CD8-positive, alpha-beta memory T cell (primary cell): Measurements from ENCODE around the gene COG8. TPM values are rescaled to one million over a fixed set of nuclear protein-coding genes. Genes with fewer than 3 reads are reported as not detected.
"Not testable (repeated sequence)": the region's sequence is repeated elsewhere in the genome, so short reads cannot be mapped to it uniquely, and the experiment has no call there.

Experiments
- CTCF ChIA-PET: fragments of 350-600 bp; sonication (Branson Sonifier 250); formaldehyde crosslinking; loops from one replicate; lab custom pipeline; 2021; ENCODE audit warnings: antibody characterized with exemption; lab: Charles Lee
- POLR2A ChIA-PET: fragments of 350-600 bp; sonication (Branson Sonifier 250); formaldehyde crosslinking; loops from one replicate; lab custom pipeline; 2021; ENCODE audit warnings: antibody characterized with exemption; lab: Charles Lee
- DNase-seq, 5 donors: peaks; one replicate each; pipeline versions ENCODE4 v3.0.0 to v3.0.0-alpha.2; 2020 to 2022; ENCODE audit warnings: mixed read lengths in 1 of 5
- H3K27ac ChIP-seq: one replicate; pipeline ENCODE4 v1.7.0; 2013; ENCODE audit warnings: low read depth, mild to moderate bottlenecking, low read length, moderate library complexity
- H3K27me3 ChIP-seq: 2 replicates; pipeline ENCODE4 v1.7.0; 2013; ENCODE audit warnings: low read length, mild to moderate bottlenecking; ENCODE audit not compliant: insufficient read depth, poor library complexity, severe bottlenecking
- H3K36me3 ChIP-seq: 2 replicates; pipeline ENCODE4 v1.7.0; 2013; ENCODE audit warnings: mild to moderate bottlenecking, low read length, moderate library complexity; ENCODE audit not compliant: insufficient read depth
- H3K4me1 ChIP-seq: 2 replicates; pipeline ENCODE4 v1.7.0; 2013; ENCODE audit warnings: mild to moderate bottlenecking, low read length, moderate library complexity; ENCODE audit not compliant: insufficient read depth
- H3K4me3 ChIP-seq: 2 replicates; pipeline ENCODE4 v1.7.0; 2013; ENCODE audit warnings: mild to moderate bottlenecking, low read length
- H3K9me3 ChIP-seq: 2 replicates; pipeline ENCODE4 v1.7.0; 2013; ENCODE audit warnings: mild to moderate bottlenecking, low read length
- H3K27ac Mint-ChIP-seq, 8 donors: one replicate each; pipeline ENCODE4 v1.8.0; 2020 to 2021; ENCODE audit warnings: mixed read lengths in 8 of 8, mild to moderate bottlenecking in 6 of 8, inconsistent platforms in 3 of 8, moderate library complexity in 3 of 8
- H3K27me3 Mint-ChIP-seq, 2 donors: one replicate each; pipeline ENCODE4 v1.8.0; 2020 to 2021; ENCODE audit warnings: mixed read lengths in 2 of 2, mild to moderate bottlenecking in 1 of 2, moderate library complexity in 1 of 2
- H3K36me3 Mint-ChIP-seq, 3 donors: one replicate each; pipeline ENCODE4 v1.8.0; 2020 to 2021; ENCODE audit warnings: mixed read lengths in 3 of 3, inconsistent platforms in 1 of 3, mild to moderate bottlenecking in 1 of 3
- H3K4me1 Mint-ChIP-seq, 3 donors: one replicate each; pipeline ENCODE4 v1.8.0; 2020 to 2021; ENCODE audit warnings: mixed read lengths in 3 of 3, inconsistent platforms in 1 of 3, mild to moderate bottlenecking in 1 of 3
- H3K4me3 Mint-ChIP-seq, 7 donors: one replicate each; pipeline ENCODE4 v1.8.0; 2020 to 2021; ENCODE audit warnings: mixed read lengths in 7 of 7, mild to moderate bottlenecking in 6 of 7, moderate library complexity in 4 of 7, inconsistent platforms in 2 of 7
- H3K9me3 Mint-ChIP-seq, 5 donors: one replicate each; pipeline ENCODE4 v1.8.0; 2020 to 2022; ENCODE audit warnings: mixed read lengths in 5 of 5, mild to moderate bottlenecking in 3 of 5, moderate library complexity in 2 of 5, inconsistent platforms in 1 of 5
- polyA plus RNA-seq: library from polyadenylated mRNA; unstranded; fragments of 300-500 nt; fragmentation: Illumina TruSeq; gene quantifications from one replicate; pipeline ENCODE4 v1.2.3, GENCODE V29; 2021
- total RNA-seq, 2 experiments: library from RNA; stranded (reverse); gene quantifications; one replicate each; pipeline ENCODE4 v1.2.3, GENCODE V29; 2021

Gene COG8
- total and polyA plus RNA-seq, 3 experiments from 2014 or later: 38.1 to 42.3 (median 40.0) TPM

DNA sequence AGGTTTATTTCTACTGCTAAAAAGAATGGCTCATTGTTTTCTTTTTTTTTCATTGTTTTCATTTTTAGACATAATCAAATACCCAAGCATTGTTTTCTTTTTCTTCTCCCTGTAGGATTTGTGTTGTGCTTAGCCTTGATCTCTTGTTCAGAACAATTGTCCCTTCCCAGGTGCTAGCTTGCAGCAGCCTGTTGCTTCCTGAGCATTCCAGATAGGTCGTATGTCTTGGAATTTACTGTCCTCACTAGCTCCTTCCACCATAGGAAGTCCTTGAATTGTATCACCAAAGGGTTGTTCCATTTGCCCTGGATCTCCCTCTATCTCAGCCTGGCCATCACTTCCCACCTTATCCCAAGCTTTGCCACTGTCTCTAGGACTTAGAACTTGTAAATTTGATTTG, 38.2 kb downstream of the COG8 start:
- peaks cover 4% of the 10 kb centered on the region for H3K36me3 ChIP-seq
- H3K9me3 ChIP-seq: no peaks in the 10 kb centered on the region
- H3K4me3 ChIP-seq: no peak overlapping the region
- H3K27me3 Mint-ChIP-seq: no peaks in the 10 kb centered on the region
- peaks cover 0 to 38% (median 8%) of the 10 kb centered on the region in 3 donors for H3K36me3 Mint-ChIP-seq
- no peak for DNase-seq
- no peak overlapping the region for H3K27ac ChIP-seq
- ChIA-PET POLR2A (no interaction called here), CTCF (interaction anchor here (1.1 kb wide), 1 partner anchor 39 kb away, joined by 3 read pairs; no protein-coding TSS in a partner anchor)
- no peak overlapping the region for H3K27ac Mint-ChIP-seq
- no peaks in the 10 kb centered on the region for H3K9me3 Mint-ChIP-seq
- H3K4me3 Mint-ChIP-seq: no peak overlapping the region
- H3K27me3 ChIP-seq: no peaks in the 10 kb centered on the region
- no peaks in the 10 kb centered on the region for H3K4me1 ChIP-seq
- H3K4me1 Mint-ChIP-seq: no peaks in the 10 kb centered on the region

DNA sequence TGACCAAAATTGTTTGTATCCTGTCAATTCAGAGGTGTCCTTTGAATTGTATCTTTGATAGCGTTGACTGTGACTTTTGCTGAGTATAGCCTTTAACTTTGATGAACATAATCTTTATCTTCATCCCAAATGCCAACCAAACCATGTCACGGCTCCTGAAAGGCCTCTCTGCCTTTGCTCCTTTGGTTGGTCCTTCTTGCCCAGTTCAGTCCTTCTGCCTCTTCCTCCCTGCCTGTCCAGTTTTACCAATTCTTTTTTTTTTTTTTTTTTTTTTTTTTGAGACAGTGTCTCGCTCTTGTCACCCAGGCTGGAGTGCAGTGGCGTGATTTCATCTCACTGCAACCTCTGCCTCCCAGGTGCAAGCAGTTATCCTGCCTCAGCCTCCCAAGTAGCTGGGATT, 41.1 kb downstream of the COG8 start:
- no peak for DNase-seq
- ChIA-PET CTCF (no interaction called here), POLR2A (no interaction called here)
- H3K9me3 ChIP-seq: no peaks in the 10 kb centered on the region
- no peak overlapping the region for H3K4me3 ChIP-seq
- Mint-ChIP-seq H3K9me3 (no peaks in the 10 kb centered on the region), H3K27me3 (no peaks in the 10 kb centered on the region), H3K4me1 (no peaks in the 10 kb centered on the region), H3K27ac (peak overlapping the region in 1 of 8 donors; percentile 51), H3K4me3 (no peak overlapping the region), H3K36me3 (peaks cover 0 to 40% (median 3%) of the 10 kb centered on the region in 3 donors)
- no peaks in the 10 kb centered on the region for H3K27me3 ChIP-seq
- H3K36me3 ChIP-seq: peaks cover 4% of the 10 kb centered on the region
- H3K4me1 ChIP-seq: no peaks in the 10 kb centered on the region
- H3K27ac ChIP-seq: no peak overlapping the region

DNA sequence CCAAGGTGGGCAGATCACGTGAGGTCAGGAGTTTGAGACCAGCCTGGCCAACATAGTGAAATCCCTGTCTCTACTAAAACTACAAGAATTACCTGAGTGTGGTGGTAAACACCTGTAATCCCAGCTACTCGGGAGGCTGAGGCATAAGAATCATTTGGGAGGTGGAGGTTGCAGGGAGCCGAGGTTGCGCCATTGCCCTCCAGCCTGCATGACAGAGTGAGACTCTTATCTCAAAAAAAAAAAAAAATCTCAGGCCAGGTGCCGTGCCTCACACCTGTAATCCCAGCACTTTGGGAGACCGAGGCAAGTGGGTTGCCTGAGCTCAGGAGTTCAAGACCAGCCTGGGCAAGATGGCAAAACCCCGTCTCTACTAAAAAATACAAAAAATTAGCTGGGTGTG, 42.6 kb downstream of the COG8 start:
- H3K4me1 ChIP-seq, H3K27me3 ChIP-seq, H3K9me3 ChIP-seq, H3K27me3 Mint-ChIP-seq, H3K4me3 ChIP-seq, H3K9me3 Mint-ChIP-seq, H3K27ac ChIP-seq, CTCF ChIA-PET, DNase-seq, H3K36me3 ChIP-seq, H3K4me1 Mint-ChIP-seq, H3K4me3 Mint-ChIP-seq: not testable (repeated sequence)
- POLR2A ChIA-PET: interaction anchor here (0.6 kb wide), 1 partner anchor 969 kb away, joined by 4 read pairs; no protein-coding TSS in a partner anchor
- H3K27ac Mint-ChIP-seq: peak overlapping the region in 1 of 8 donors; percentile 30
- H3K36me3 Mint-ChIP-seq: peaks cover 0 to 36% (median 3%) of the 10 kb centered on the region in 3 donors

DNA sequence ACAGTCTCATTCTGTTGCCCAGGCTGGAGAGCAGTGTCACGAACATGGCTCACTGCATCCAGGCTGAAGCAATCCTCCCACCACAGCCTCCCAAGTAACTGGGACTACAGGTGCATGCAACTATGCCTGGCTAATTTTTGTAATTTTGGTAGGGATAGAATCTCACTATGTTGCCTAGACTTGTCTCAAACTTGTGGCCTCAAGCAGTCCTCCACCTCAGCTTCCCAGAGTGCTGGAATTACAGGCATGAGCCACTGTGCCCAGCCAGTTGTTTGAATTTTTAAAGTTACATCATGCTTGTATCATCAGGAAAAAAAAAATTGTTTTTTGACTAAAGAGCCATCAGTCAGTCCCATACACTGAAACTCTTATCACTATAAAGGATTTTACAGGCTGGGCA, 45.3 kb downstream of the COG8 start:
- Mint-ChIP-seq H3K27ac (peak overlapping the region in 1 of 8 donors; percentile 3), H3K27me3 (no peaks in the 10 kb centered on the region), H3K9me3 (no peaks in the 10 kb centered on the region), H3K36me3 (peaks cover 0 to 21% (median 0%) of the 10 kb centered on the region in 3 donors), H3K4me1 (no peaks in the 10 kb centered on the region), H3K4me3 (no peak overlapping the region)
- Histone ChIP-seq H3K4me3 (no peak overlapping the region), H3K27ac (no peak overlapping the region), H3K36me3 (no peaks in the 10 kb centered on the region), H3K27me3 (no peaks in the 10 kb centered on the region), H3K4me1 (no peaks in the 10 kb centered on the region), H3K9me3 (no peaks in the 10 kb centered on the region)
- ChIA-PET POLR2A (no interaction called here), CTCF (no interaction called here)
- no peak for DNase-seq

DNA sequence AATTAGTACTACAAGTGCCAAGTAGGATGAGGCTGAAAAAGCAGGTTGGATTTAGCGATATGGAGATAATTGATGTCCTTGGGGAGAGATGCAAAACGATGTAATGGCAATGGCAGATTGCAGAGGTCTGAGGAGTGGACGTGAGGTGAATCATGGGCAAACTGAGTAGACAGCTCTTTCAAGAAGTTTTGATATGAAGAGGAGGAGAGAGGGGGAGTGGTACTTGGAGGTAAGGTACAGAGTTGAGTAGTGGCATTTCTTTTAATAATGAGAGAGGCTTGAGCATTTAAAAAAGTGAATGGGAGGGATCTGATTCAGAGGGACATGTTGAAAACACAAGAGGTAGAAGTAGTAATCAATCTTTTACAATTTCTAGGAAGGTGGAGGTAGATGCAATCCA, 46.0 kb downstream of the COG8 start:
- Histone ChIP-seq H3K27ac (no peak overlapping the region), H3K36me3 (no peaks in the 10 kb centered on the region), H3K27me3 (no peaks in the 10 kb centered on the region), H3K4me1 (no peaks in the 10 kb centered on the region), H3K9me3 (no peaks in the 10 kb centered on the region), H3K4me3 (no peak overlapping the region)
- H3K36me3 Mint-ChIP-seq: peaks cover 0 to 22% (median 0%) of the 10 kb centered on the region in 3 donors
- DNase-seq: no peak
- H3K4me1 Mint-ChIP-seq: no peaks in the 10 kb centered on the region
- H3K4me3 Mint-ChIP-seq: no peak overlapping the region
- no peaks in the 10 kb centered on the region for H3K27me3 Mint-ChIP-seq
- ChIA-PET CTCF (no interaction called here), POLR2A (no interaction called here)
- H3K9me3 Mint-ChIP-seq: no peaks in the 10 kb centered on the region
- H3K27ac Mint-ChIP-seq: peak overlapping the region in 4 of 8 donors; percentile 2 to 62 (median 22)

DNA sequence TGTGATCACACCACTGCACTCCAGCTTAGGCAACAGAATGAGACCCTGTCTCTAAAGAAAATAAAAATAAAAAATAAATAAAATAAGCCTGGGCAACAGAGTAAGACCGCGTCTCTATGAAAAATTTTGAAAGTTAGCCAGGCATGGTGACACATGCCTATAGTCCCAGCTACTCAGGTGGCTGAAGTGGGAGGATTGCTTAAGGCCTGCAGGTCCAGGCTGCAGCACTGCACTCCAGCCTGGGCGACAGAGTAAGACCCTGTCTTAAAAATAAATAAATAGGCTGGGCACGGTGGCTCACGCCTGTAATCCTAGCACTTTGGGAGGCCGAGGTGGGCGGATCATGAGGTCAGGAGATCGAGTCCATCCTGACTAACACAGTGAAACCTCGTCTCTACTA, 47.7 kb downstream of the COG8 start:
- H3K4me3 Mint-ChIP-seq, H3K4me1 Mint-ChIP-seq, H3K4me1 ChIP-seq, H3K9me3 Mint-ChIP-seq, CTCF ChIA-PET, H3K4me3 ChIP-seq, H3K27ac ChIP-seq, H3K27me3 Mint-ChIP-seq, DNase-seq, H3K27ac Mint-ChIP-seq, H3K36me3 ChIP-seq, H3K9me3 ChIP-seq, H3K27me3 ChIP-seq: not testable (repeated sequence)
- peaks cover 0 to 22% (median 1%) of the 10 kb centered on the region in 3 donors for H3K36me3 Mint-ChIP-seq
- POLR2A ChIA-PET: interaction anchor here (0.7 kb wide), 1 partner anchor 418 kb away, joined by 3 read pairs; no protein-coding TSS in a partner anchor

DNA sequence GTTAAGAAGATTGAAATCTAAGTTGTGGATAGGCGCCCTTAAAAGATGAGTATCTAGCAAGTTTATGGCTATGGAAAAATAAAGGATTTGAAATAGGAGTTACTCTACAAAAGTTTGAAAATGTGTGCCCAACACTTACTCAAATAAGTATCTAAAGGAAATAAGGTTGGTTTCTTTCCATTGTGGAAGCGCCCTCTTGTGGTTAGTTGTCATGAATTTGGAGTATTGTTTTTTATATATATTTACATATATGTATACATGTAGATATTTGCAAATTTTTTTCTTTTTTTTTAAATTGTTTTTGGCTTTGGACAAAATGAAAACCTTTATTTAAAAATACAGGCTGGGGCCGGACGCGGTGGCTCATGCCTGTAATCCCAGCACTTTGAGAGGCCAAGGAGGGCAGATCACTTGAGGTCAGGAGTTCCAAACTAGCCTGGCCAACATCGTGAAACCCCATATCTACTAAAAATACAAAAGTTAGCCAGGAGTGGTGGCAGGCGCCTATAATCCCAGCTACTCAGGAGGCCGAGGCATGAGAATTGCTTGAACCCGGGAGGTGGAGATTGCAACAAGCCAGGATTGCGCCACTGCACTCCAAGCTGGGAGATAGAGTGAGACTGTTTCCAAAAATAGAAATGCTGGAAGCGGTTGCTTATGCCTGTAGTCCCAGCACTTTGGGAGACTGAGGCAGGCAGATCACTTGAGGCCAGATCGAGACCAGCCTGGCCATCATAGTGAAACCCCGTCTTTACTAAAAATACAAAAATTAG, 52.2 kb downstream of the COG8 start:
- ChIA-PET CTCF (interaction anchor here (0.7 to 9.0 kb wide), 6 partner anchors 20 to 154 kb away, joined by 3 to 159 read pairs (median 4); partner anchors contain the start of genes CHTF8, UTP4 and VPS4A), POLR2A (interaction anchor here (0.6 kb wide), 1 partner anchor 839 kb away, joined by 3 read pairs; the partner anchor contains the start of gene SMPD3)
- no peak overlapping the region for H3K4me3 Mint-ChIP-seq
- no peaks in the 10 kb centered on the region for H3K27me3 Mint-ChIP-seq
- DNase-seq: peak in 4 of 5 donors; percentile 7 to 56 (median 36)
- Histone ChIP-seq H3K9me3 (no peaks in the 10 kb centered on the region), H3K27me3 (no peaks in the 10 kb centered on the region), H3K4me3 (no peak overlapping the region), H3K4me1 (no peaks in the 10 kb centered on the region), H3K27ac (no peak overlapping the region), H3K36me3 (no peaks in the 10 kb centered on the region)
- H3K4me1 Mint-ChIP-seq: peaks cover 0 to 3% (median 2%) of the 10 kb centered on the region in 3 donors
- H3K27ac Mint-ChIP-seq: peak overlapping the region in 2 of 8 donors; percentile 3 to 20
- peaks cover 0 to 30% (median 6%) of the 10 kb centered on the region in 3 donors for H3K36me3 Mint-ChIP-seq
- no peaks in the 10 kb centered on the region for H3K9me3 Mint-ChIP-seq

DNA sequence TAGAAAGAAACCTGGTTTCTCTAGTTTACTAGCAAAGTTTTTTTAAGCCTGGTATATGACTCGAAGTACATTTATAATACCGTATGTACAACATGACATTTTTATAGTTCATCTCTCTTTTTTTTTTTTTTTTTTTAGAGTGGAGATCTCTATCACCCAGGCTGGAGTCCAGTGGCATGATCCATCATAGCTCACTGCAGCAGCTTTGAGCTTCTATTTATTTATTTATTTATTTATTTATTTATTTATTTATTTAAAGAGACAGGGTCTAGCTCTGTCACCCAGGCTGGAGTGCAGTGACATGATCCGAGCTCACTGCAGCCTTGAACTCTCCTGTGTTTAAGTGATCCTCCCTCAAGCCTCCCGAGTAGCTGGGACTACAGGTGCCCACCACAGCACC, 54.1 kb downstream of the COG8 start:
- no peaks in the 10 kb centered on the region for H3K4me1 ChIP-seq
- no peak overlapping the region for H3K27ac ChIP-seq
- no peak overlapping the region for H3K4me3 ChIP-seq
- CTCF ChIA-PET: interaction anchor here (0.7 to 9.0 kb wide), 5 partner anchors 11 to 162 kb away, joined by 4 to 159 read pairs (median 8); no protein-coding TSS in a partner anchor
- H3K4me1 Mint-ChIP-seq: peaks cover 0 to 3% (median 2%) of the 10 kb centered on the region in 3 donors
- H3K9me3 ChIP-seq: no peaks in the 10 kb centered on the region
- POLR2A ChIA-PET: no interaction called here
- no peaks in the 10 kb centered on the region for H3K27me3 ChIP-seq
- no peaks in the 10 kb centered on the region for H3K9me3 Mint-ChIP-seq
- H3K27me3 Mint-ChIP-seq: no peaks in the 10 kb centered on the region
- no peaks in the 10 kb centered on the region for H3K36me3 ChIP-seq
- no peak overlapping the region for H3K4me3 Mint-ChIP-seq
- H3K27ac Mint-ChIP-seq: no peak overlapping the region
- no peak for DNase-seq
- peaks cover 0 to 28% (median 6%) of the 10 kb centered on the region in 3 donors for H3K36me3 Mint-ChIP-seq
